HepG2 (cell line): ENCODE data around the gene NR1H2. TPM values are rescaled to one million over a fixed set of nuclear protein-coding genes. Genes with fewer than 3 reads are reported as not detected.

Source experiments
- ATAC-seq: fragments of 200-7000 bp; cut with Tn5 transposase; 3 replicates; pipeline ENCODE4 v1.9.1; 2020; ENCODE audit warnings: mild to moderate bottlenecking, moderate library complexity
- BruUV-seq: library from RNA; stranded (reverse); fragments of 400-500 nt; replicated peaks from 2 replicates; lab custom pipeline; 2021; lab: Mats Ljungman, UMichigan
- CTCF ChIA-PET: fragments of 300-600 bp; formaldehyde crosslinking; extraction: SDS; loops from one replicate; lab custom pipeline; 2021; ENCODE audit warnings: low total read pairs, inconsistent platforms, low intra/inter-chr PET ratio; lab: Yijun Ruan, JAX
- POLR2A ChIA-PET: fragments of 350-600 bp; sonication (Branson Sonifier 250); formaldehyde crosslinking; loops from one replicate; lab custom pipeline; 2020; ENCODE audit warnings: antibody characterized with exemption, inconsistent platforms; lab: Yijun Ruan, JAX
- DNase-seq: peaks from one replicate; pipeline ENCODE4 v3.0.0-alpha.2; 2015; ENCODE audit warnings: low spot score
- FAIRE-seq: peaks from 3 replicates; lab custom pipeline; 2011; peaks lifted over from hg19 to GRCh38; lab: Jason Lieb, UNC
- H2AFZ ChIP-seq: one replicate; pipeline ENCODE4 v1.6.1; 2011; ENCODE audit warnings: low read length, inconsistent platforms
- H3K27ac ChIP-seq: fragments of 300-600 bp; 3 replicates; pipeline ENCODE4 v1.8.0; 2011; ENCODE audit warnings: mixed run types, mild to moderate bottlenecking, mixed read lengths, low read length, inconsistent platforms; ENCODE audit not compliant: insufficient read depth; ENCODE audit errors: extremely low read length
- H3K27me3 ChIP-seq, 2 experiments: fragments of 200-600 bp in 1 of 2; 2 replicates in 1 of 2; 3 replicates in 1 of 2; pipeline versions ENCODE4 v1.6.0 to v1.8.0; 2011; ENCODE audit warnings: low read length in 2 of 2, mild to moderate bottlenecking in 2 of 2, moderate library complexity in 2 of 2, inconsistent platforms in 1 of 2; ENCODE audit not compliant: insufficient read depth in 2 of 2, control insufficient read depth in 1 of 2
- H3K36me3 ChIP-seq, 2 experiments: fragments of 200-600 bp in 1 of 2; replicated peaks in 1 of 2; 2 replicates in 1 of 2; 3 replicates in 1 of 2; pipeline versions ENCODE4 v1.5.1 to v1.8.0; 2011; ENCODE audit warnings: low read length in 2 of 2, inconsistent platforms in 1 of 2; ENCODE audit not compliant: insufficient read depth in 2 of 2, control insufficient read depth in 1 of 2
- H3K4me1 ChIP-seq: 2 replicates; pipeline ENCODE4 v1.5.1; 2012; ENCODE audit warnings: low read length, inconsistent platforms; ENCODE audit not compliant: insufficient read depth
- H3K4me2 ChIP-seq: 2 replicates; pipeline ENCODE4 v1.6.0; 2011; ENCODE audit warnings: low read depth, low read length, inconsistent platforms
- H3K4me3 ChIP-seq, 3 experiments: fragments of 200-600 bp in 1 of 3; sonication (generic), shearing (Covaris generic) in 1 of 3; replicated peaks in 1 of 3; 2 replicates each; pipeline ENCODE4 v1.5.1; 2011 to 2016; ENCODE audit warnings: low read length in 3 of 3, inconsistent platforms in 2 of 3, low read depth in 2 of 3, mild to moderate bottlenecking in 2 of 3, control low read depth in 1 of 3, mixed read lengths in 1 of 3; ENCODE audit not compliant: insufficient read depth in 1 of 3
- H3K79me2 ChIP-seq: one replicate; pipeline ENCODE4 v1.6.1; 2011; ENCODE audit warnings: low read length, inconsistent platforms; ENCODE audit not compliant: insufficient read depth
- H3K9ac ChIP-seq: 2 replicates; pipeline ENCODE4 v1.6.0; 2011; ENCODE audit warnings: mild to moderate bottlenecking, low read depth, low read length, inconsistent platforms; ENCODE audit not compliant: insufficient read depth
- H3K9me3 ChIP-seq: 2 replicates; pipeline ENCODE4 v1.5.1; 2012; ENCODE audit warnings: mild to moderate bottlenecking, low read length
- H4K20me1 ChIP-seq: 2 replicates; pipeline ENCODE4 v1.6.0; 2011; ENCODE audit warnings: inconsistent platforms, mild to moderate bottlenecking, low read length, moderate library complexity; ENCODE audit not compliant: insufficient read depth
- ARNT ChIP-seq: fragments of 450-650 bp; IDR thresholded peaks from 2 replicates; pipeline ENCODE4 v1.6.1; 2017
- CHCHD3 ChIP-seq: sonication (generic); formaldehyde crosslinking; IDR thresholded peaks from 2 replicates; pipeline ENCODE4 v1.8.0; 2022; ENCODE audit warnings: mild to moderate bottlenecking, missing genetic modification reagents, moderate library complexity
- CREB3 ChIP-seq: sonication (generic); formaldehyde crosslinking; IDR thresholded peaks from 2 replicates; pipeline ENCODE4 v1.5.0; 2020; ENCODE audit warnings: missing genetic modification reagents
- MIER2 ChIP-seq: IDR thresholded peaks from 2 replicates; pipeline ENCODE4 v1.6.1; 2016; ENCODE audit warnings: missing biosample characterization, missing genetic modification reagents
- NCOA2 ChIP-seq: sonication (generic); formaldehyde crosslinking; IDR thresholded peaks from 2 replicates; pipeline ENCODE4 v1.8.0; 2022; ENCODE audit warnings: inconsistent platforms
- PHF8 ChIP-seq: sonication (generic); formaldehyde crosslinking; IDR thresholded peaks from 2 replicates; pipeline ENCODE4 v1.5.0; 2020; ENCODE audit warnings: missing genetic modification reagents
- STAG1 ChIP-seq: sonication (generic); formaldehyde crosslinking; IDR thresholded peaks from 2 replicates; pipeline ENCODE4 v1.4.0; 2020; ENCODE audit warnings: missing genetic modification reagents
- TAF15 ChIP-seq: fragments of 200-400 bp; formaldehyde crosslinking; IDR thresholded peaks from one replicate; pipeline ENCODE4 v1.6.1; 2018; ENCODE audit warnings: mild to moderate bottlenecking, low read depth, low read length; ENCODE audit not compliant: poor library complexity, severe bottlenecking
- TBL1XR1 ChIP-seq: fragments of 150-350 bp; IDR thresholded peaks from 2 replicates; pipeline ENCODE4 v1.6.1; 2014; ENCODE audit warnings: borderline replicate concordance, low read length; ENCODE audit not compliant: partially characterized antibody
- ZBTB40 ChIP-seq, 2 experiments: fragments of 450-650 bp in 1 of 2; sonication (generic) in 1 of 2; formaldehyde crosslinking in 1 of 2; IDR thresholded peaks; 2 replicates each; pipeline versions ENCODE4 v1.6.1 to v1.8.0; 2016 to 2022; ENCODE audit warnings: antibody characterized with exemption in 1 of 2, mild to moderate bottlenecking in 1 of 2, missing genetic modification reagents in 1 of 2
- ZFP1 ChIP-seq: IDR thresholded peaks from 2 replicates; pipeline ENCODE4 v1.6.1; 2016
- ZNF530 ChIP-seq: sonication (generic); formaldehyde crosslinking; IDR thresholded peaks from 2 replicates; pipeline ENCODE4 v1.5.0; 2020; ENCODE audit warnings: low read depth, mild to moderate bottlenecking, missing genetic modification reagents
- ZNF703 ChIP-seq: sonication (generic); formaldehyde crosslinking; IDR thresholded peaks from 2 replicates; pipeline ENCODE4 v1.5.1; 2020; ENCODE audit warnings: missing genetic modification reagents, mild to moderate bottlenecking, moderate library complexity, borderline replicate concordance
- ZNF75D ChIP-seq: sonication (generic); formaldehyde crosslinking; IDR thresholded peaks from 2 replicates; pipeline ENCODE4 v1.8.1; 2023; ENCODE audit warnings: missing genetic modification reagents, mild to moderate bottlenecking, borderline replicate concordance
- ZNF776 ChIP-seq: sonication (generic); formaldehyde crosslinking; IDR thresholded peaks from 2 replicates; pipeline ENCODE4 v1.4.0; 2020; ENCODE audit warnings: mild to moderate bottlenecking, missing genetic modification reagents
- ZNF878 ChIP-seq: sonication (generic); formaldehyde crosslinking; IDR thresholded peaks from 2 replicates; pipeline ENCODE4 v1.8.1; 2023; ENCODE audit warnings: mild to moderate bottlenecking, missing genetic modification reagents, moderate library complexity
- WGBS: methylation state at CpG from one replicate; pipeline ENCODE4 v1.1.6; 2017; ENCODE audit warnings: low lambda C conversion rate; 5-methylcytosine and 5-hydroxymethylcytosine counted together
- in situ Hi-C: cut with HindIII; loops from 2 replicates; pipeline ENCODE4 v1.10.0; 2017; ENCODE audit warnings: low pct_unique_long_range_greater_than_20kb; ENCODE audit not compliant: extremely low pct_ligation_motif_present
- intact Hi-C: fragments of 100-400 bp; cut with micrococcal nuclease; formaldehyde crosslinking; loops from one replicate; pipeline ENCODE4 v1.10.0; 2022; ENCODE audit not compliant: unreplicated experiment
- polyA plus RNA-seq, 8 experiments: library from polyadenylated mRNA; depleted of rRNA in 3 of 8; stranded (reverse) in 7 of 8; unstranded in 1 of 8; fragments of >200 nt; fragmentation: Illumina TruSeq in 4 of 8; extraction: Trizol in 4 of 8; gene quantifications; 2 replicates each; pipeline versions ENCODE4 v1.2.1 to v1.2.3, GENCODE V29; 2011 to 2016; ENCODE audit warnings: low read depth in 4 of 8, missing spikeins in 1 of 8, mixed read lengths in 1 of 8; ENCODE audit not compliant: insufficient read depth in 1 of 8
- total RNA-seq, 5 experiments: library from RNA; depleted of rRNA; stranded (reverse); fragments of >200 nt; fragmentation: Illumina TruSeq; extraction: Trizol; gene quantifications; 2 replicates each; pipeline ENCODE4 v1.2.3, GENCODE V29; 2016; ENCODE audit warnings: low read depth in 1 of 5

NR1H2 gene
- total and polyA plus RNA-seq, 2 of the 13 experiments (the other 11 are each of a cell fraction or from before 2014, with no cell fraction given): 10.3 to 13.5 TPM

DNA sequence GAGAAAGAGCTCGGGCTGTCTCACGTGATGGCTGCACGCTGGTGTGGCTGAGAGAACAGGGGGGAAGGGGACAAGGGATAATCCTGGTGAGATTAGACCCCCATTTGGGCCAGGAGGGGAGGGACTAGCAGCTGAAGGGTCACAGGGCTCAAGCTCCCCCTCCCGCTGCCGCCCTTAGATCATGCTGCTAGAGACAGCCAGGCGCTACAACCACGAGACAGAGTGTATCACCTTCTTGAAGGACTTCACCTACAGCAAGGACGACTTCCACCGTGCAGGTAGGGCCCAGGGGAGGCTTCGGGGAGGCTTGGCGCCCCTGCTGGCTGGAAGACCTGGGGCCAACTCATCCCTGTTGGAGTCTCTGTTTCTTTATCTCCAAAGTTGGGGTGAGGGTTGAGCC lies 3.3 kb downstream of the NR1H2 start:
- H3K27me3 ChIP-seq: no peaks in the 10 kb centered on the region; a peak in 1 of 5 replicates
- H3K9ac ChIP-seq: no peak overlapping the region
- no peak overlapping the region for H2AFZ ChIP-seq
- FAIRE-seq (no peak), ATAC-seq (no peak), DNase-seq (no peak)
- POLR2A ChIA-PET: no interaction called here
- H3K9me3 ChIP-seq: no peaks in the 10 kb centered on the region
- WGBS: 96% methylated on average over 10 of the region's 11 CpGs
- H3K4me3 ChIP-seq: no peak overlapping the region
- CTCF ChIA-PET: no interaction called here
- H3K4me2 ChIP-seq: no peak overlapping the region
- no peaks in the 10 kb centered on the region for H4K20me1 ChIP-seq
- no peak overlapping the region for H3K27ac ChIP-seq
- no TSS peak for BruUV-seq
- peaks cover 2% of the 10 kb centered on the region for H3K79me2 ChIP-seq
- H3K36me3 ChIP-seq: peaks cover 18 to 33% of the 10 kb centered on the region in 2 experiments; a peak in 4 of 5 replicates
- in situ Hi-C loops: loop anchor here (10.0 kb wide), 1 partner anchor 85 kb away; no protein-coding TSS in a partner anchor
- H3K4me1 ChIP-seq: peaks cover 8% of the 10 kb centered on the region
- intact Hi-C loops: no loop called here
- TF ChIP-seq ARNT (no peak), ZNF703 (CRISPR knock-in tag) (no peak), NCOA2 (CRISPR knock-in tag) (no peak), CREB3 (CRISPR knock-in tag) (no peak), ZBTB40 (IDR thresholded peaks at IDR 0.05) (no peak), ZBTB40 (CRISPR knock-in tag; IDR thresholded peaks at IDR 0.05) (no peak), STAG1 (no peak), ZNF75D (no peak), ZFP1 (CRISPR knock-in tag) (no peak), ZNF530 (CRISPR knock-in tag) (no peak), MIER2 (CRISPR knock-in tag) (no peak), ZNF776 (CRISPR knock-in tag) (no peak), TAF15 (no peak), ZNF878 (CRISPR knock-in tag) (no peak), CHCHD3 (CRISPR knock-in tag) (no peak), PHF8 (no peak), TBL1XR1 (no peak)
